Activated naive CD4-positive, alpha-beta T cell treated with anti-CD3 and anti-CD28 coated beads, Interleukin-2, amount 50 U/mL, for 16 hours (primary cell): ENCODE measurements around the gene BNIPL.

ENCODE experiments used
- DNase-seq: peaks from one replicate; pipeline ENCODE4 v3.0.0-alpha.2; 2020

The BNIPL gene

GRCh38 chr1:151036356-151036755 lies at the start of gene BNIPL:
Gene BNIPL, plus strand, starts transcription at chr1:151036586. Its CDS starts 140 bp downstream, at chr1:151036726.
- DNase-seq, result no peak

GRCh38 chr1:150987924-150988323 lies 48.5 kb upstream of the BNIPL start:
- DNase-seq, result no peak

GRCh38 chr1:150992626-150993025 lies 43.8 kb upstream of the BNIPL start:
- no peak for DNase-seq

- no peak for DNase-seq
Measured at GRCh38 chr1:150994248-150994647, 42.1 kb upstream of the BNIPL start.

GRCh38 chr1:150995460-150995859 lies 40.9 kb upstream of the BNIPL start:
- no peak for DNase-seq

GRCh38 chr1:150995896-150996295 lies 40.5 kb upstream of the BNIPL start:
- DNase-seq, result no peak

- DNase-seq, result no peak
Measured at GRCh38 chr1:150997126-150997872, 39.1 kb upstream of the BNIPL start.

GRCh38 chr1:150997949-150998348 lies 38.4 kb upstream of the BNIPL start:
- no peak for DNase-seq

GRCh38 chr1:150999051-150999674 lies 37.2 kb upstream of the BNIPL start:
- DNase-seq, result no peak

GRCh38 chr1:150999926-151000325 lies 36.5 kb upstream of the BNIPL start:
- no peak for DNase-seq

- DNase-seq, result no peak
Measured at GRCh38 chr1:151000408-151000807, 36.0 kb upstream of the BNIPL start.

- no peak for DNase-seq
Measured at GRCh38 chr1:151001602-151002001, 34.8 kb upstream of the BNIPL start.

- DNase-seq, result no peak
Measured at GRCh38 chr1:151002051-151002450, 34.3 kb upstream of the BNIPL start.

- DNase-seq, result no peak
Measured at GRCh38 chr1:151002611-151003010, 33.8 kb upstream of the BNIPL start.

- no peak for DNase-seq
Measured at GRCh38 chr1:151003180-151003579, 33.2 kb upstream of the BNIPL start.

GRCh38 chr1:151005729-151006319 lies 30.6 kb upstream of the BNIPL start:
- DNase-seq, result no peak

GRCh38 chr1:151006327-151007052 lies 29.9 kb upstream of the BNIPL start, which contains the start of gene MINDY1:
Gene MINDY1, minus strand, starts transcription at chr1:151006902. Its CDS starts 4,285 bp downstream, at chr1:151002617.
- peak; percentile 23 for DNase-seq

GRCh38 chr1:151007853-151008243 lies 28.5 kb upstream of the BNIPL start:
- DNase-seq, result no peak

- DNase-seq, result peak; percentile 97
Measured at GRCh38 chr1:151008244-151009205, 27.9 kb upstream of the BNIPL start, which contains the start of gene PRUNE1. Gene PRUNE1, plus strand, starts transcription at chr1:151008449. Its CDS starts 184 bp downstream, at chr1:151008633.

GRCh38 chr1:151009206-151009587 lies 27.2 kb upstream of the BNIPL start:
- DNase-seq, result peak; percentile 16

GRCh38 chr1:151009674-151010345 lies 26.6 kb upstream of the BNIPL start:
- no peak for DNase-seq

- no peak for DNase-seq
Measured at GRCh38 chr1:151010346-151010726, 26.1 kb upstream of the BNIPL start.
